ENCODE results near the gene ENDOV.
A peak's percentile ranks its signal among the peaks of the same experiment; 100 is the strongest.

ENDOV gene

DNA sequence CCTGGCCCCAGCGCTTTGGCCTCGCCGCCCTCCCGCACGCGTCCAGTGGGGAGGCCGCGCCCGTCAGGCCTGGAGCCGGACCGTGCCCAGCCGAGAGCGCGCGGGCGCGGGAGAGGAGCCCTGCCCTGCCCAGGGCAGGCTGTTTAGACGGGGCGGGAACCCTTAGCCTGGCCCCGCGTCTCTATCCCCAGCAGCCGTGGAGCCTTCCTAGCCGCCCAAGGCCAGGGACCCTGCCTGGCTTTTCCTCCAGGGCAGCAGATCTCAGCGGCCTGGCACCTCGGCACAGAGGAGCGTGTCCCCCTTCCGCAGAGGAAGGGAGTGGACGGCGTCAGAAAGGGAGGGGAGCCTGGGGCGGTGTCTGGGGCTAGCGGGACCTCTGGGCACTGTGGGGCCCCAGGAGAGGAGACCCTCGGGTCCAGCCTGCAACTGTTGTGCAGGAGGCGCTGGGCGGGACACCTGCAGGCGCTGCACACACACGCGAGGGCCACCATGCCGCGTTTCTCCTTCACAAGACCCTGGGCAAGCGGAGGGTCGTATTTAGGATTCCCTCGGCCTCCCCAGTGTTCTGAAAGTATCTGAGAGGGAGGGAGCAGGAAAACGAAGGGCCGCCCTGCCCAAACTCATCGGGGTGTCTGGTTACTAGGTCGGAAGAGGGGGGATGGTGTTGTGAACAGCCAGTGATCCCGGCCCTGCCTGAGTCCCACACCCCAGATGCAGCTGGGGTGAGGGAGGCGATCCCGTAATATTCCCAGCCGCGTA is 63.7 kb downstream of the ENDOV start:
- peaks cover 85% of the 10 kb centered on the region for H3K27me3 ChIP-seq (ENCODE audit: control insufficient read depth, insufficient read depth, low read length)
- no peaks in the 10 kb centered on the region for H3K9me3 ChIP-seq (ENCODE audit: control insufficient read depth, insufficient read depth, low read length)
- H3K4me3 ChIP-seq (ENCODE audit: low read depth, low read length), result peak overlapping the region; percentile 37
- H3K4me1 ChIP-seq (ENCODE audit: control insufficient read depth, insufficient read depth, low read length), result peaks cover 4% of the 10 kb centered on the region
- H3K36me3 ChIP-seq (ENCODE audit: control insufficient read depth, insufficient read depth, low read length), result no peaks in the 10 kb centered on the region
- H3K9ac ChIP-seq (ENCODE audit: low read depth, low read length), result no peak overlapping the region

GRCh38 chr17:80479246-80479566 is 64.2 kb downstream of the ENDOV start:
- no peak overlapping the region for H3K9ac ChIP-seq (ENCODE audit: low read depth, low read length)
- H3K9me3 ChIP-seq (ENCODE audit: control insufficient read depth, insufficient read depth, low read length), result no peaks in the 10 kb centered on the region
- H3K4me1 ChIP-seq (ENCODE audit: control insufficient read depth, insufficient read depth, low read length), result peaks cover 4% of the 10 kb centered on the region
- no peaks in the 10 kb centered on the region for H3K36me3 ChIP-seq (ENCODE audit: control insufficient read depth, insufficient read depth, low read length)
- peak overlapping the region; percentile 37 for H3K4me3 ChIP-seq (ENCODE audit: low read depth, low read length)
- peaks cover 79% of the 10 kb centered on the region for H3K27me3 ChIP-seq (ENCODE audit: control insufficient read depth, insufficient read depth, low read length)

GRCh38 chr17:80480248-80480647 is 65.3 kb downstream of the ENDOV start:
- H3K9ac ChIP-seq (ENCODE audit: low read depth, low read length), result no peak overlapping the region
- H3K27me3 ChIP-seq (ENCODE audit: control insufficient read depth, insufficient read depth, low read length), result peaks cover 69% of the 10 kb centered on the region
- H3K9me3 ChIP-seq (ENCODE audit: control insufficient read depth, insufficient read depth, low read length), result no peaks in the 10 kb centered on the region
- H3K4me1 ChIP-seq (ENCODE audit: control insufficient read depth, insufficient read depth, low read length), result peaks cover 2% of the 10 kb centered on the region
- no peak overlapping the region for H3K4me3 ChIP-seq (ENCODE audit: low read depth, low read length)
- no peaks in the 10 kb centered on the region for H3K36me3 ChIP-seq (ENCODE audit: control insufficient read depth, insufficient read depth, low read length)

DNA sequence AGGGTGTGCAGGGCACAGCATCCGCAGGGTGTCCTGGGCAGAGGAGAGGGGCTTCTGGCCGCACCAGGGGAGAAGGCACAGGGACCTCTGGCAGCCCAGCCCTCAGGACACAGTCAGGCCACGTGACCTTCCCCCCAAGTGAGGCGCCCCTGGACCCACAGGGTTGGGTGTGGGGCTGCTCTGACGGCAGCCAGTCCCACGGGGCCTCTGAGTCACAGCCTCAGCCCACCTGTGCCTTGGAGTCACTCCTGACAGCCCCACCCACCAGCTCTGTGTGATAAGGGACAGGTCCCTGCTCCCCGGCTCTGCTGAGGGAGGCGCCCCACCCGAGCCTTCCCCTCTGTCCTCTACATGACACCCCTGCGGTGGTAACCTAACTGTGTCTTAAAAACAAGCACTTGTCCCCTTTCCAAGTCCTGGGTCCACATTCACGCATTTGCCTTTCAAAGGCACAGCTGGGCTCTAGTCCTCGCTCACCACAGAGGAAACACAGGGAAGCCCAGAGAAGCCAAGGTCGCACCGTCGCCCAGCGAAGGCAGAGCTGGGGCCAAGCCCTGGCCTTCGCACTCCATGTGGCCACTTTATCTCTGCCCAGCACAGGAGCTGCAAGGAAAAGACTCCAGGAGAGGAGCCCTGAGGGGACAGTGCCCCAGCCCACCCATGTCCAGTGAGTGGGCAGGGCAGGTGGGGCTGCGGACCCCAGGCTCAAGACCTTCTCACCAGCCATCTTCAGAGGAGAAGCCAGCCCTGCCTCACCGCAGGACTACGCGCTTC is 66.5 kb downstream of the ENDOV start:
- Histone ChIP-seq H3K4me1 (ENCODE audit: control insufficient read depth, insufficient read depth, low read length) (peaks cover 2% of the 10 kb centered on the region), H3K9ac (ENCODE audit: low read depth, low read length) (no peak overlapping the region), H3K27me3 (ENCODE audit: control insufficient read depth, insufficient read depth, low read length) (peaks cover 63% of the 10 kb centered on the region), H3K36me3 (ENCODE audit: control insufficient read depth, insufficient read depth, low read length) (no peaks in the 10 kb centered on the region), H3K4me3 (ENCODE audit: low read depth, low read length) (no peak overlapping the region), H3K9me3 (ENCODE audit: control insufficient read depth, insufficient read depth, low read length) (no peaks in the 10 kb centered on the region)

- Histone ChIP-seq H3K4me3 (ENCODE audit: low read depth, low read length) (no peak overlapping the region), H3K9me3 (ENCODE audit: control insufficient read depth, insufficient read depth, low read length) (no peaks in the 10 kb centered on the region), H3K4me1 (ENCODE audit: control insufficient read depth, insufficient read depth, low read length) (peaks cover 2% of the 10 kb centered on the region), H3K36me3 (ENCODE audit: control insufficient read depth, insufficient read depth, low read length) (no peaks in the 10 kb centered on the region), H3K9ac (ENCODE audit: low read depth, low read length) (no peak overlapping the region), H3K27me3 (ENCODE audit: control insufficient read depth, insufficient read depth, low read length) (peaks cover 63% of the 10 kb centered on the region)
These were observed 67.0 kb downstream of the ENDOV start for GRCh38 chr17:80482058-80482318.

GRCh38 chr17:80482555-80483308 is 67.8 kb downstream of the ENDOV start:
- Histone ChIP-seq H3K4me3 (ENCODE audit: low read depth, low read length) (no peak overlapping the region), H3K4me1 (ENCODE audit: control insufficient read depth, insufficient read depth, low read length) (peaks cover 2% of the 10 kb centered on the region), H3K27me3 (ENCODE audit: control insufficient read depth, insufficient read depth, low read length) (peaks cover 61% of the 10 kb centered on the region), H3K36me3 (ENCODE audit: control insufficient read depth, insufficient read depth, low read length) (no peaks in the 10 kb centered on the region), H3K9ac (ENCODE audit: low read depth, low read length) (no peak overlapping the region), H3K9me3 (ENCODE audit: control insufficient read depth, insufficient read depth, low read length) (no peaks in the 10 kb centered on the region)

DNA sequence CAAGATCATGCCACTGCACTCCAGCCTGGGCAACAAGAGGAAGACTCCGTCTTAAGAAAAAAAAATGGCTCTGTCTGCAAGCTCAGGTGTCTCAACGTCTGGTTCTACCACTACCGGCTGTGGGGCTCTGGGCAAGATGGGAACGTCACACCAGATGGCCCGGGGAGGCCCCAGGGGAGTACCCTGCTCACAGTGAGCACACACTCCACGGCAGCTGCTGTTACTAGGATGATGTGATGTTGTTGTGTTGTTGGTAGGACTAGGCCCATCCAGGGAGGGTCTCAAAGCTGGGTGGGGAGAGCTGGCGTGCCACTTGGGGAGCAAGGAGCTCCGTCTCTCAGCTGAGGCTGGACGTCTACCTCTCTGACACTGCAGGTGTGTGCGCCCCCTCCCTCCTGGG is 70.9 kb downstream of the ENDOV start:
- H3K27me3 ChIP-seq (ENCODE audit: control insufficient read depth, insufficient read depth, low read length), result peaks cover 36% of the 10 kb centered on the region
- H3K9ac ChIP-seq (ENCODE audit: low read depth, low read length), result no peak overlapping the region
- no peak overlapping the region for H3K4me3 ChIP-seq (ENCODE audit: low read depth, low read length)
- no peaks in the 10 kb centered on the region for H3K4me1 ChIP-seq (ENCODE audit: control insufficient read depth, insufficient read depth, low read length)
- H3K9me3 ChIP-seq (ENCODE audit: control insufficient read depth, insufficient read depth, low read length), result no peaks in the 10 kb centered on the region
- no peaks in the 10 kb centered on the region for H3K36me3 ChIP-seq (ENCODE audit: control insufficient read depth, insufficient read depth, low read length)

DNA sequence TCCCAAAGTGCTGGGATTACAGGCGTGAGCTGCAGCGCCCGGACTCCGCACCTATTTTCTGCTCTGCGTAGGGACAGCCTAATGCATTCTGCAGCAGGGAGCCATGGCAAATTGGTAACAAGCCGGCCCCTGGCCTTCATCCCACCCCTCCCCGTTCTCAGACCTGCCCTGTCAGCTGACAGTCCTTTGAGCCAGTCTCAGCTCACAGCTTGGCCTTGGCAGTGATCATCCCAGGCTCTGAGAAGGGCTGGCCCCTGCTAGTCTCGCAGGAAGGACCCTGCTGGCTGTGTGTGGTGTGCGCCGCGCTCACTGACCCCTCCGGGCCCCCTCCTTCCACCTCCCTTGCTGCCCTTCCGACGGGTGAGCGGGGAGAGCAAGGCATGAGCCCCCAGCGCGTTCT is 71.7 kb downstream of the ENDOV start:
- H3K9ac ChIP-seq (ENCODE audit: low read depth, low read length), result no peak overlapping the region
- H3K4me3 ChIP-seq (ENCODE audit: low read depth, low read length), result no peak overlapping the region
- H3K9me3 ChIP-seq (ENCODE audit: control insufficient read depth, insufficient read depth, low read length), result no peaks in the 10 kb centered on the region
- peaks cover 28% of the 10 kb centered on the region for H3K27me3 ChIP-seq (ENCODE audit: control insufficient read depth, insufficient read depth, low read length)
- no peaks in the 10 kb centered on the region for H3K36me3 ChIP-seq (ENCODE audit: control insufficient read depth, insufficient read depth, low read length)
- H3K4me1 ChIP-seq (ENCODE audit: control insufficient read depth, insufficient read depth, low read length), result no peaks in the 10 kb centered on the region

DNA sequence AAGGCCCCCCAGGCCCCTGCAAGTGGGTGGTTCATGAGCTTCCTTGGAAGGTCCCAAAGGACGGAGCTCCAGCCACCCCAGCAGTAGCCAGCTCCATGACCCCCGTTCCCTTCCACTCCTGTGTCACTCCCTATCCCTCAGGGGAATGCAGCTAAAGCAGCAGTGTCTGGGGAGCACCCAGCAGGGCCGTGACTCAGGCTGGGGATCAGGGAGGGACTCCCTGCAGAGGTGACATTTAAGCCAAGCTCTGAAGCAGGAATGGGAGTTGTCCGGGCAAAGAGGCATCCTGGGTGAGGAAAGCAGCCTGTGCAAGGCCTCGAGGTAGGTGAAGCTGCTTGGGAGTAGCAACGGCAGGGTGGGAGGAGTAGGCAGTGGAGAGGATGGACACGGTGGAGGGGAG is 72.5 kb downstream of the ENDOV start:
- Histone ChIP-seq H3K4me1 (ENCODE audit: control insufficient read depth, insufficient read depth, low read length) (no peaks in the 10 kb centered on the region), H3K9ac (ENCODE audit: low read depth, low read length) (no peak overlapping the region), H3K27me3 (ENCODE audit: control insufficient read depth, insufficient read depth, low read length) (peaks cover 20% of the 10 kb centered on the region), H3K36me3 (ENCODE audit: control insufficient read depth, insufficient read depth, low read length) (no peaks in the 10 kb centered on the region), H3K4me3 (ENCODE audit: low read depth, low read length) (no peak overlapping the region), H3K9me3 (ENCODE audit: control insufficient read depth, insufficient read depth, low read length) (no peaks in the 10 kb centered on the region)

All from iPS-15b (cell line).